A549 treated with CpdA at 1 μM for 4 hours (cell line): ENCODE measurements around the gene NTRK2. TPM values are rescaled to one million over a fixed set of nuclear protein-coding genes. Genes with fewer than 3 reads are reported as not detected.

Experiments used
- total RNA-seq: library from RNA; stranded (reverse); fragments of 200-300 nt; extraction: Qiagen RNA extraction; gene quantifications from 5 replicates; pipeline ENCODE4 v1.2.3, GENCODE V29; 2022; ENCODE audit warnings: low read depth

NTRK2 gene
- 0.02 to 0.04 TPM (median 0.03 TPM) in 3 of 5 replicates, not detected in the others for total RNA-seq

DNA sequence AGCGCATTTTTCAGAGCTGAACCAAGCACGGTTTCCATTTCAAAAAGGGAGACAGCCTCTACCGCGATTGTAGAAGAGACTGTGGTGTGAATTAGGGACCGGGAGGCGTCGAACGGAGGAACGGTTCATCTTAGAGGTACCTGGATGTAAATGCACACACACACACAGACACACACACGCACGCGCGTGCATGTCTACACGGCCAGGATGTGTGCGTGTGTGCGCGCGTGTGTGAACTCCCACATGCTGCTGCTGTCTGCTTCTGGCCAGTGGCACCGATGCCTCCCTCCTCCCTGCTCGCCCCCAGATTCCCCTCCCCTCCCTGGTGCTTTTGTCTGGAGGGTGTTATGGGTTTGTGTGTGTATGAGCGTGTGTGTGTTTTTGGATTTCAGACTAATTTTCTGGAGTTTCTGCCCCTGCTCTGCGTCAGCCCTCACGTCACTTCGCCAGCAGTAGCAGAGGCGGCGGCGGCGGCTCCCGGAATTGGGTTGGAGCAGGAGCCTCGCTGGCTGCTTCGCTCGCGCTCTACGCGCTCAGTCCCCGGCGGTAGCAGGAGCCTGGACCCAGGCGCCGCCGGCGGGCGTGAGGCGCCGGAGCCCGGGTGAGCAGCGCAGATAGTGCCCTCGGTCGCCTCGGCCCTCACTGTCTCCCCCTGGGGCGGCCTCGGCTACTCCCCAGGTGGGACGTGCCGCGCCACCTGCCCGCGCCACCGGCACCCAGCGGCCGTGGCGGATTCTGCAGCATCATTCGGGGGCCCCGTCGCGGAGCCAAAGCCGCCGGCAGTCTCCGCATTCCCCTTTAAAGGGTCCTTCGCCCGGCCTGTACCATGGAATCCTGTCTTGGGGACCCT lies at the start of gene NTRK2:
Gene NTRK2 (plus strand): TSS at position 442 of the 850 bp plus-strand sequence. CDS start 1,020 bp downstream, outside the sequence.

